ENCODE measurements around the gene MACIR. TPM values are rescaled to one million over a fixed set of nuclear protein-coding genes. Genes with fewer than 3 reads are reported as not detected.

MACIR gene
- total RNA-seq, 3 donors from 2014 or later, result 13.0 to 18.4 (median 13.4) TPM

- H3K4me3 ChIP-seq, result no peak overlapping the region
- H3K9me3 ChIP-seq, result no peaks in the 10 kb centered on the region
- H3K4me1 ChIP-seq, result no peaks in the 10 kb centered on the region
- H3K27ac ChIP-seq, result no peak overlapping the region
- DNase-seq (ENCODE audit: low spot score in 2 of 2), result no peak
- TF ChIP-seq POLR2A (IDR thresholded peaks at IDR 0.05) (no peak), POLR2AphosphoS5 (IDR thresholded peaks at IDR 0.05) (no peak), CTCF (IDR thresholded peaks at IDR 0.05) (no peak)
- no peaks in the 10 kb centered on the region for H3K27me3 ChIP-seq
- intact Hi-C loops (cut with DNase I; ENCODE audit: low total_unique reads), result no loop called here
- H3K36me3 ChIP-seq, result no peaks in the 10 kb centered on the region
Measured at GRCh38 chr5:103308774-103309173, 50.2 kb downstream of the MACIR start.

- no peak for DNase-seq (ENCODE audit: low spot score in 2 of 2)
- TF ChIP-seq POLR2AphosphoS5 (IDR thresholded peaks at IDR 0.05) (no peak), CTCF (IDR thresholded peaks at IDR 0.05) (no peak), POLR2A (IDR thresholded peaks at IDR 0.05) (no peak)
- no peaks in the 10 kb centered on the region for H3K9me3 ChIP-seq
- no peak overlapping the region for H3K4me3 ChIP-seq
- intact Hi-C loops (cut with DNase I; ENCODE audit: low total_unique reads), result no loop called here
- H3K27ac ChIP-seq, result no peak overlapping the region
- H3K4me1 ChIP-seq, result no peaks in the 10 kb centered on the region
- H3K36me3 ChIP-seq, result no peaks in the 10 kb centered on the region
- H3K27me3 ChIP-seq, result no peaks in the 10 kb centered on the region
Measured at GRCh38 chr5:103313056-103313455, 54.5 kb downstream of the MACIR start.

DNA sequence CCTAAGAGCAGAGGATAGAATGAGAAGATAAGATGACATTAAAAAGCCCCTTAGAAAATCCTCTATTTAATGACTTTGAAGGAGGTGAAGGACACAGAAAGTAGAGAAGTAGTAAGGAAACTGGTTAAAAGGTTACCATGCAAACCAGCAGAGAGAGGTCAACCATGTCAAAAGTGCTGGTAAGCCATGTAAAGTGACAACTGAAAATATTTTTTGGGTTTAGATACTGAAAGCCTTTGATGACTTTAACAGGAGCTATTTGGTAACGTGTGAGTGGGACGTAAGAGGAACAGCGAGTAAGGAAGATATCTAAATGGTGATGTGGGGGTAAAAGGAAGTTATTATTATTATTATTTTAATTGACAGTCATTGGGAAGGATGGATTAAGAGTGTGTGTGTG lies 56.9 kb downstream of the MACIR start:
- H3K27ac ChIP-seq, result no peak overlapping the region
- H3K27me3 ChIP-seq, result no peaks in the 10 kb centered on the region
- no peaks in the 10 kb centered on the region for H3K4me1 ChIP-seq
- DNase-seq (ENCODE audit: low spot score in 2 of 2), result no peak
- TF ChIP-seq CTCF (IDR thresholded peaks at IDR 0.05), result no peak
- no peak for TF ChIP-seq POLR2AphosphoS5 (IDR thresholded peaks at IDR 0.05)
- no peak for TF ChIP-seq POLR2A (IDR thresholded peaks at IDR 0.05)
- H3K36me3 ChIP-seq, result no peaks in the 10 kb centered on the region
- no peaks in the 10 kb centered on the region for H3K9me3 ChIP-seq
- no peak overlapping the region for H3K4me3 ChIP-seq
- intact Hi-C loops (cut with DNase I; ENCODE audit: low total_unique reads), result no loop called here

DNA sequence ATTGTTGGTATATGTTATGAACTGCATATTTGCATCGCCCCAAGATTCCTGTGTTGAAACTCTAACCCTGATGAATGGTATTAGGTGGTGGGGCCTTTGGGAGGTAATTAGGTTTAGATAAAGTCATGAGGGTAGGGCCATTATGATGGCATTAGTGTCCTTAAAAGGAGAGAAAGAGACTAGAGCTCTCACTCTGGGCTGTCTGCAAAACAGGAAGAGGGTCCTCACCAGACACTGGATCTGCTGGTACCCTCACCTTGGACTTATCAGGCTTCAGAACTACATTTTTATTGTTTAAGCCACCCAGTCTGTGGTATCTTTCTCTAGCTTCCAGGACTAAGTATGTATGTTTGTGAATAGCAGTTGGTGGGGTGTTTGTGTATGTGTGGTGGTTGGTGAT lies 68.9 kb downstream of the MACIR start:
- intact Hi-C loops (cut with DNase I; ENCODE audit: low total_unique reads), result no loop called here
- no peak overlapping the region for H3K4me3 ChIP-seq
- H3K36me3 ChIP-seq, result no peaks in the 10 kb centered on the region
- no peaks in the 10 kb centered on the region for H3K9me3 ChIP-seq
- H3K4me1 ChIP-seq, result no peaks in the 10 kb centered on the region
- TF ChIP-seq POLR2A (IDR thresholded peaks at IDR 0.05) (no peak), POLR2AphosphoS5 (IDR thresholded peaks at IDR 0.05) (no peak), CTCF (IDR thresholded peaks at IDR 0.05) (no peak)
- no peaks in the 10 kb centered on the region for H3K27me3 ChIP-seq
- H3K27ac ChIP-seq, result no peak overlapping the region
- no peak for DNase-seq (ENCODE audit: low spot score in 2 of 2)

DNA sequence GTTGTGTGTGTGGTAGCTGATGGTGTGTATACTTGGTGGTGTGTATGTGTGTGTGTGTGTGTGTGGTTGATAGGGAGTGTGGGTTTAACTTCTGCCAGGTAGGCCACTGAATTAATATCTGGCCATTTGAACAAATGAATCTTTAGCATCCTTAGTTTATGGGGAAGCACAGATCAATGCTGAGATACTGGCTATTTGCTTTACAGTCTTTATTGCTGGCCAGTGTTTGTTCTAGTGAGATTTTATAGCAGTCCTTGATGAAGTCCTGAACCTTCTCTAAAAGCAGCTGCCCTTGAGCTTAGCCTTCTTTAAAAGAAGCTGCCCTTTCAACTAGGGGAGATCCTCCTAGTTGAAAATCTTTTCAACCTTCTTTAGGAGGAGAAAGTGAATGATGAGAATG lies 69.3 kb downstream of the MACIR start:
- H3K9me3 ChIP-seq, result no peaks in the 10 kb centered on the region
- intact Hi-C loops (cut with DNase I; ENCODE audit: low total_unique reads), result no loop called here
- TF ChIP-seq POLR2AphosphoS5 (IDR thresholded peaks at IDR 0.05) (no peak), CTCF (IDR thresholded peaks at IDR 0.05) (no peak), POLR2A (IDR thresholded peaks at IDR 0.05) (no peak)

More for the DNA sequence above, 69.3 kb downstream of the MACIR start:
- H3K27ac ChIP-seq, result no peak overlapping the region
- no peaks in the 10 kb centered on the region for H3K27me3 ChIP-seq
- no peak for DNase-seq (ENCODE audit: low spot score in 2 of 2)
- no peak overlapping the region for H3K4me3 ChIP-seq
- H3K4me1 ChIP-seq, result no peaks in the 10 kb centered on the region
- no peaks in the 10 kb centered on the region for H3K36me3 ChIP-seq

Other genes starting within 250 kb of the MACIR start
- 10 to 100 TPM in 1 of 3 donors, 1 to 10 TPM in 2; 3.4 to 10.4 (median 4.9) TPM for gene GIN1, start 138.6 kb upstream of the MACIR start, total RNA-seq
- 10 to 100 TPM; 42.7 to 69.1 (median 43.9) TPM for gene PPIP5K2, start 138.5 kb upstream of the MACIR start, total RNA-seq

Data from breast epithelium (tissue), 4 donors.